Uterus (tissue), 2 donors: ENCODE data around the gene KRTAP2-4.

Experiments used
- POLR2A ChIP-seq, 2 donors: fragments of 450-650 bp; IDR thresholded peaks; one replicate each; pipeline ENCODE4 v1.6.1; 2016; ENCODE audit warnings: antibody characterized with exemption in 2 of 2, mild to moderate bottlenecking in 1 of 2, moderate library complexity in 1 of 2
- TF ChIP-seq, protein P1 (sequence below), 4 experiments: fragments of 200-600 bp in 2 of 4; fragments of 450-650 bp in 2 of 4; sonication (generic) in 2 of 4; IDR thresholded peaks; one replicate each; pipeline ENCODE4 v1.5.1; 2016 to 2019; ENCODE audit warnings: antibody characterized with exemption in 4 of 4, mild to moderate bottlenecking in 2 of 4, moderate library complexity in 1 of 4

DNA sequence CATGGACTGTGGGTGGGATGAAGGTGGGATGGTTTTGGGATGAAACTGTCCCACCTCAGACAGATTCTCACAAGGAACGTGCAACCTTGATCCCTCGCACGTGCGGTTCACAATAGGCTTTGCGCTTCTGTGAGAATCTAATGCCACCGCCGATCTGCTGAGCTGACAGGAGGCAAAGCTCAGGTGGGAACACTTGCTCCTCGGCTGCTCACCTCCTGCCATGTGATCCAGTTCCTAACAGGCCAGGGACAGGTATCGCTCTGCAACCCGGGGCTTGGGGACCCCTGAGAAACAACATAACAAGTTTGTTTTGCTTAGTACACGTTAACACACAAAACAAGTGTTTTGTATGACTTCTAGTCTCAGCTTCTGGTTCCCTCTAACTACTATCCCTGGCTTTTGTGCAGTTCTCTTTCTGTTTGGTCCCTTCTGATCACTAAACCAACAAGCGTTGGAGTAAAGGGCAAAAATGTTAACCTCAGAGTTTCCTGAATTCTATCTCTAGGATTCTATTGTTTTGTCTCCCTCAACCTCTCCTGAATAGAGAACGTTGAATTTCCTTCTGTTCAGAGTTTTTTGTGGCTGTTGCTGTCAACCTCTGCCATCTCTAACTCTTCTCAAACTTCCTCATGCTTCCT lies 49.0 kb downstream of the KRTAP2-4 start:
- TF ChIP-seq, protein P1, sequence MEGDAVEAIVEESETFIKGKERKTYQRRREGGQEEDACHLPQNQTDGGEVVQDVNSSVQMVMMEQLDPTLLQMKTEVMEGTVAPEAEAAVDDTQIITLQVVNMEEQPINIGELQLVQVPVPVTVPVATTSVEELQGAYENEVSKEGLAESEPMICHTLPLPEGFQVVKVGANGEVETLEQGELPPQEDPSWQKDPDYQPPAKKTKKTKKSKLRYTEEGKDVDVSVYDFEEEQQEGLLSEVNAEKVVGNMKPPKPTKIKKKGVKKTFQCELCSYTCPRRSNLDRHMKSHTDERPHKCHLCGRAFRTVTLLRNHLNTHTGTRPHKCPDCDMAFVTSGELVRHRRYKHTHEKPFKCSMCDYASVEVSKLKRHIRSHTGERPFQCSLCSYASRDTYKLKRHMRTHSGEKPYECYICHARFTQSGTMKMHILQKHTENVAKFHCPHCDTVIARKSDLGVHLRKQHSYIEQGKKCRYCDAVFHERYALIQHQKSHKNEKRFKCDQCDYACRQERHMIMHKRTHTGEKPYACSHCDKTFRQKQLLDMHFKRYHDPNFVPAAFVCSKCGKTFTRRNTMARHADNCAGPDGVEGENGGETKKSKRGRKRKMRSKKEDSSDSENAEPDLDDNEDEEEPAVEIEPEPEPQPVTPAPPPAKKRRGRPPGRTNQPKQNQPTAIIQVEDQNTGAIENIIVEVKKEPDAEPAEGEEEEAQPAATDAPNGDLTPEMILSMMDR (IDR thresholded peaks at IDR 0.05) = no peak
- TF ChIP-seq POLR2A (IDR thresholded peaks at IDR 0.05) = no peak
